ENCODE data around the gene XPC.

DNA sequence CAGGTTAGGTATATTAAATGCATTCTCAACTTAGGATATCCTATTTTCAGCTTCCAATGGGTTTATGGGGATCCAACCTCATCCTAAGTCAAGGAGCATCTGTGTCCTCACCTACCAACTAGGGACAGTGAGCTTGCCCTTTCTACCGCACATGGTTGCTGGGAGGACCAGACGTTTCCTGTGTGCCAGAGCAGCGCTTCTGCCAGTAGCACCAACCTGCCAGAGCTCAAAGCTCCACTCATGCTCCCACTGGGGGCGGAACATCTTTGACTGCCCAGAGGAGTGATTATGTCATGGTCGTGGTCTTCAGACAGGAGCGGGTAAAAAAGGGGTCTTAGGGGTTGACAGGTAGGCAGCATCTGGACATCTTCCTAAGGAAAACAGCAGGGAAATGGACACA lies 24.7 kb downstream of the XPC start:
- TF ChIP-seq, protein P1, sequence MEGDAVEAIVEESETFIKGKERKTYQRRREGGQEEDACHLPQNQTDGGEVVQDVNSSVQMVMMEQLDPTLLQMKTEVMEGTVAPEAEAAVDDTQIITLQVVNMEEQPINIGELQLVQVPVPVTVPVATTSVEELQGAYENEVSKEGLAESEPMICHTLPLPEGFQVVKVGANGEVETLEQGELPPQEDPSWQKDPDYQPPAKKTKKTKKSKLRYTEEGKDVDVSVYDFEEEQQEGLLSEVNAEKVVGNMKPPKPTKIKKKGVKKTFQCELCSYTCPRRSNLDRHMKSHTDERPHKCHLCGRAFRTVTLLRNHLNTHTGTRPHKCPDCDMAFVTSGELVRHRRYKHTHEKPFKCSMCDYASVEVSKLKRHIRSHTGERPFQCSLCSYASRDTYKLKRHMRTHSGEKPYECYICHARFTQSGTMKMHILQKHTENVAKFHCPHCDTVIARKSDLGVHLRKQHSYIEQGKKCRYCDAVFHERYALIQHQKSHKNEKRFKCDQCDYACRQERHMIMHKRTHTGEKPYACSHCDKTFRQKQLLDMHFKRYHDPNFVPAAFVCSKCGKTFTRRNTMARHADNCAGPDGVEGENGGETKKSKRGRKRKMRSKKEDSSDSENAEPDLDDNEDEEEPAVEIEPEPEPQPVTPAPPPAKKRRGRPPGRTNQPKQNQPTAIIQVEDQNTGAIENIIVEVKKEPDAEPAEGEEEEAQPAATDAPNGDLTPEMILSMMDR (IDR thresholded peaks at IDR 0.05; ENCODE audit: poor library complexity, severe bottlenecking) = no peak
- TF ChIP-seq EZH2 (IDR thresholded peaks at IDR 0.05; ENCODE audit: borderline replicate concordance, insufficient read depth, low read length, poor library complexity, severe bottlenecking) = no peak
- TF ChIP-seq, protein P2, sequence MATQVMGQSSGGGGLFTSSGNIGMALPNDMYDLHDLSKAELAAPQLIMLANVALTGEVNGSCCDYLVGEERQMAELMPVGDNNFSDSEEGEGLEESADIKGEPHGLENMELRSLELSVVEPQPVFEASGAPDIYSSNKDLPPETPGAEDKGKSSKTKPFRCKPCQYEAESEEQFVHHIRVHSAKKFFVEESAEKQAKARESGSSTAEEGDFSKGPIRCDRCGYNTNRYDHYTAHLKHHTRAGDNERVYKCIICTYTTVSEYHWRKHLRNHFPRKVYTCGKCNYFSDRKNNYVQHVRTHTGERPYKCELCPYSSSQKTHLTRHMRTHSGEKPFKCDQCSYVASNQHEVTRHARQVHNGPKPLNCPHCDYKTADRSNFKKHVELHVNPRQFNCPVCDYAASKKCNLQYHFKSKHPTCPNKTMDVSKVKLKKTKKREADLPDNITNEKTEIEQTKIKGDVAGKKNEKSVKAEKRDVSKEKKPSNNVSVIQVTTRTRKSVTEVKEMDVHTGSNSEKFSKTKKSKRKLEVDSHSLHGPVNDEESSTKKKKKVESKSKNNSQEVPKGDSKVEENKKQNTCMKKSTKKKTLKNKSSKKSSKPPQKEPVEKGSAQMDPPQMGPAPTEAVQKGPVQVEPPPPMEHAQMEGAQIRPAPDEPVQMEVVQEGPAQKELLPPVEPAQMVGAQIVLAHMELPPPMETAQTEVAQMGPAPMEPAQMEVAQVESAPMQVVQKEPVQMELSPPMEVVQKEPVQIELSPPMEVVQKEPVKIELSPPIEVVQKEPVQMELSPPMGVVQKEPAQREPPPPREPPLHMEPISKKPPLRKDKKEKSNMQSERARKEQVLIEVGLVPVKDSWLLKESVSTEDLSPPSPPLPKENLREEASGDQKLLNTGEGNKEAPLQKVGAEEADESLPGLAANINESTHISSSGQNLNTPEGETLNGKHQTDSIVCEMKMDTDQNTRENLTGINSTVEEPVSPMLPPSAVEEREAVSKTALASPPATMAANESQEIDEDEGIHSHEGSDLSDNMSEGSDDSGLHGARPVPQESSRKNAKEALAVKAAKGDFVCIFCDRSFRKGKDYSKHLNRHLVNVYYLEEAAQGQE (IDR thresholded peaks at IDR 0.05; ENCODE audit: borderline replicate concordance) = no peak
- no peak for TF ChIP-seq SMC3 (conservative IDR thresholded peaks at IDR 0.05; ENCODE audit: poor library complexity)
- no peak for TF ChIP-seq TAF1 (IDR thresholded peaks at IDR 0.05; ENCODE audit: low read depth)
- TF ChIP-seq EP300 (conservative IDR thresholded peaks at IDR 0.05; ENCODE audit: poor library complexity, severe bottlenecking) = no peak
- no peak for TF ChIP-seq POLR2AphosphoS5 (IDR thresholded peaks at IDR 0.05)
- no peak for TF ChIP-seq RAD21 (conservative IDR thresholded peaks at IDR 0.05)
